ENCODE results near the gene SORCS2.

DNA sequence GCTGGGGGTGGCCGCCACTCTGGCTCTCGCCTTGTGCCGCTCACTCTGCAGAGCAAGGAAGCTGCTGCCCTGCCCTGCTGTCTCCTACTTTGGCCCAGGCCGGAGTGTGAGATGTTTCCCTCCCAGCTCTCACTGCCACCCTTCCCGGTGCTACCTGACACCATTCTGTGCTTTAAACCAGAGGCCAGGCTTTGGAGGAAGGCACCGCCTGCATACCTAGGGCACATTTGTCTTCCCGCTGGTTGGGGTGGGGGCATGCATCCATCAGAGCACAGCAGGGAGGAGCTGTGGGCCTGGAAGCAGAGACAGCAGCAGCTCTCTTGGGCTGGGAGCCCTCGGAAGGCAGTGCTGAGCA lies 339.3 kb downstream of the SORCS2 start:
- TF ChIP-seq, protein P1, sequence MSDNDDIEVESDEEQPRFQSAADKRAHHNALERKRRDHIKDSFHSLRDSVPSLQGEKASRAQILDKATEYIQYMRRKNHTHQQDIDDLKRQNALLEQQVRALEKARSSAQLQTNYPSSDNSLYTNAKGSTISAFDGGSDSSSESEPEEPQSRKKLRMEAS (IDR thresholded peaks at IDR 0.05; ENCODE audit: low read depth) = no peak
- TF ChIP-seq, protein P2, sequence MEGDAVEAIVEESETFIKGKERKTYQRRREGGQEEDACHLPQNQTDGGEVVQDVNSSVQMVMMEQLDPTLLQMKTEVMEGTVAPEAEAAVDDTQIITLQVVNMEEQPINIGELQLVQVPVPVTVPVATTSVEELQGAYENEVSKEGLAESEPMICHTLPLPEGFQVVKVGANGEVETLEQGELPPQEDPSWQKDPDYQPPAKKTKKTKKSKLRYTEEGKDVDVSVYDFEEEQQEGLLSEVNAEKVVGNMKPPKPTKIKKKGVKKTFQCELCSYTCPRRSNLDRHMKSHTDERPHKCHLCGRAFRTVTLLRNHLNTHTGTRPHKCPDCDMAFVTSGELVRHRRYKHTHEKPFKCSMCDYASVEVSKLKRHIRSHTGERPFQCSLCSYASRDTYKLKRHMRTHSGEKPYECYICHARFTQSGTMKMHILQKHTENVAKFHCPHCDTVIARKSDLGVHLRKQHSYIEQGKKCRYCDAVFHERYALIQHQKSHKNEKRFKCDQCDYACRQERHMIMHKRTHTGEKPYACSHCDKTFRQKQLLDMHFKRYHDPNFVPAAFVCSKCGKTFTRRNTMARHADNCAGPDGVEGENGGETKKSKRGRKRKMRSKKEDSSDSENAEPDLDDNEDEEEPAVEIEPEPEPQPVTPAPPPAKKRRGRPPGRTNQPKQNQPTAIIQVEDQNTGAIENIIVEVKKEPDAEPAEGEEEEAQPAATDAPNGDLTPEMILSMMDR (IDR thresholded peaks at IDR 0.05) = no peak
- TF ChIP-seq EZH2phosphoT487 (IDR thresholded peaks at IDR 0.05; ENCODE audit: borderline replicate concordance, low read depth) (no peak), FOXM1 (IDR thresholded peaks at IDR 0.05; ENCODE audit: low read depth) (no peak), MXI1 (IDR thresholded peaks at IDR 0.05; ENCODE audit: low read depth, low read length) (no peak), RAD21 (IDR thresholded peaks at IDR 0.05; ENCODE audit: low read length) (no peak)
- TF ChIP-seq, protein P3, sequence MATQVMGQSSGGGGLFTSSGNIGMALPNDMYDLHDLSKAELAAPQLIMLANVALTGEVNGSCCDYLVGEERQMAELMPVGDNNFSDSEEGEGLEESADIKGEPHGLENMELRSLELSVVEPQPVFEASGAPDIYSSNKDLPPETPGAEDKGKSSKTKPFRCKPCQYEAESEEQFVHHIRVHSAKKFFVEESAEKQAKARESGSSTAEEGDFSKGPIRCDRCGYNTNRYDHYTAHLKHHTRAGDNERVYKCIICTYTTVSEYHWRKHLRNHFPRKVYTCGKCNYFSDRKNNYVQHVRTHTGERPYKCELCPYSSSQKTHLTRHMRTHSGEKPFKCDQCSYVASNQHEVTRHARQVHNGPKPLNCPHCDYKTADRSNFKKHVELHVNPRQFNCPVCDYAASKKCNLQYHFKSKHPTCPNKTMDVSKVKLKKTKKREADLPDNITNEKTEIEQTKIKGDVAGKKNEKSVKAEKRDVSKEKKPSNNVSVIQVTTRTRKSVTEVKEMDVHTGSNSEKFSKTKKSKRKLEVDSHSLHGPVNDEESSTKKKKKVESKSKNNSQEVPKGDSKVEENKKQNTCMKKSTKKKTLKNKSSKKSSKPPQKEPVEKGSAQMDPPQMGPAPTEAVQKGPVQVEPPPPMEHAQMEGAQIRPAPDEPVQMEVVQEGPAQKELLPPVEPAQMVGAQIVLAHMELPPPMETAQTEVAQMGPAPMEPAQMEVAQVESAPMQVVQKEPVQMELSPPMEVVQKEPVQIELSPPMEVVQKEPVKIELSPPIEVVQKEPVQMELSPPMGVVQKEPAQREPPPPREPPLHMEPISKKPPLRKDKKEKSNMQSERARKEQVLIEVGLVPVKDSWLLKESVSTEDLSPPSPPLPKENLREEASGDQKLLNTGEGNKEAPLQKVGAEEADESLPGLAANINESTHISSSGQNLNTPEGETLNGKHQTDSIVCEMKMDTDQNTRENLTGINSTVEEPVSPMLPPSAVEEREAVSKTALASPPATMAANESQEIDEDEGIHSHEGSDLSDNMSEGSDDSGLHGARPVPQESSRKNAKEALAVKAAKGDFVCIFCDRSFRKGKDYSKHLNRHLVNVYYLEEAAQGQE (IDR thresholded peaks at IDR 0.05; ENCODE audit: low read depth, low read length) = no peak
- TF ChIP-seq, protein P4, sequence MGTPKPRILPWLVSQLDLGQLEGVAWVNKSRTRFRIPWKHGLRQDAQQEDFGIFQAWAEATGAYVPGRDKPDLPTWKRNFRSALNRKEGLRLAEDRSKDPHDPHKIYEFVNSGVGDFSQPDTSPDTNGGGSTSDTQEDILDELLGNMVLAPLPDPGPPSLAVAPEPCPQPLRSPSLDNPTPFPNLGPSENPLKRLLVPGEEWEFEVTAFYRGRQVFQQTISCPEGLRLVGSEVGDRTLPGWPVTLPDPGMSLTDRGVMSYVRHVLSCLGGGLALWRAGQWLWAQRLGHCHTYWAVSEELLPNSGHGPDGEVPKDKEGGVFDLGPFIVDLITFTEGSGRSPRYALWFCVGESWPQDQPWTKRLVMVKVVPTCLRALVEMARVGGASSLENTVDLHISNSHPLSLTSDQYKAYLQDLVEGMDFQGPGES (IDR thresholded peaks at IDR 0.05; ENCODE audit: low read depth, low read length) = no peak
- TF ChIP-seq, protein P5, sequence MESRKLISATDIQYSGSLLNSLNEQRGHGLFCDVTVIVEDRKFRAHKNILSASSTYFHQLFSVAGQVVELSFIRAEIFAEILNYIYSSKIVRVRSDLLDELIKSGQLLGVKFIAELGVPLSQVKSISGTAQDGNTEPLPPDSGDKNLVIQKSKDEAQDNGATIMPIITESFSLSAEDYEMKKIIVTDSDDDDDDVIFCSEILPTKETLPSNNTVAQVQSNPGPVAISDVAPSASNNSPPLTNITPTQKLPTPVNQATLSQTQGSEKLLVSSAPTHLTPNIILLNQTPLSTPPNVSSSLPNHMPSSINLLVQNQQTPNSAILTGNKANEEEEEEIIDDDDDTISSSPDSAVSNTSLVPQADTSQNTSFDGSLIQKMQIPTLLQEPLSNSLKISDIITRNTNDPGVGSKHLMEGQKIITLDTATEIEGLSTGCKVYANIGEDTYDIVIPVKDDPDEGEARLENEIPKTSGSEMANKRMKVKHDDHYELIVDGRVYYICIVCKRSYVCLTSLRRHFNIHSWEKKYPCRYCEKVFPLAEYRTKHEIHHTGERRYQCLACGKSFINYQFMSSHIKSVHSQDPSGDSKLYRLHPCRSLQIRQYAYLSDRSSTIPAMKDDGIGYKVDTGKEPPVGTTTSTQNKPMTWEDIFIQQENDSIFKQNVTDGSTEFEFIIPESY (IDR thresholded peaks at IDR 0.05; ENCODE audit: borderline replicate concordance, low read depth) = no peak

Data from SK-N-SH (cell line).